Measurements from ENCODE around the gene TGIF2. TPM values are rescaled to one million over a fixed set of nuclear protein-coding genes. Genes with fewer than 3 reads are reported as not detected.
A peak's percentile ranks its signal among the peaks of the same experiment; 100 is the strongest.

Gene TGIF2
- total and polyA plus RNA-seq, 2 of the 13 experiments (the other 11 are each of a cell fraction or from before 2014, with no cell fraction given), result 41.3 to 53.9 TPM

DNA sequence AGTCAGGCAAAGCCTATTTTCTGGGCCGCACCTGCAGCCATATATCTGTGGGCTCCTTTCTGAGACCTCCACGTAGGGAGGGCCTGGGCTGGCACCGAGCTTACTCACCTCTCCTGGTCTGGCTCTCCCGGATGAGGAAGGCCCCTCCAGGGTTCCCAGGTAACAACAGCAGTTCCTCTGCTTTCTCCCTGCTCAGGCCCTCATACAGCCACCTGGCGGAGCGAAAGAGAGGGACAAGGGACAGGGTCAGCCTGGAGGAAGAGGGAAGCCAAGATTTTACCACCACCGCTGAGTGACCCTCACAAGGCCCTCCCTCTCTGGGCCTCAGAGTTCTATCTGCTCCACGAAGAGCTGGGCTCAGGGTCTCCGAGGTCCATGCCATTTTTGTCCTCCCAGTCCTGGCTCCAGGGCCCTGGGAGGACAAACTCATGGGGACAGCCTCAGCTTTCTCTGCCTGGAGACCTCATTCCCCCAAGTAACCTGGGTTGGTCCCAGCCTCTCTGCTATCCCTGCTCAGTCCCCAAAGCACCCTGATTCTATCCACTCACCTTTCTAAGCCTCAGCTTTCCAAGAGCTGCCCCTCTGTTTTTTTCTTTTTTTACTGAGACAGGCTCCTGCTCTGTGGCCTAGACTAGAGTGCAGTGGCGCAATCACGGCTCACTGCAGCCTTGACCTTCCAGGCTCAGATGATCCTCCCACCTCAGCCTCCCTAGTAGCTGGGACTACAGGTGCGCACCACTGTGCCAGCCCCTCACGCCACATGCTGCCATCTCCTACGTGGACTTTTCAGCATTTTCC lies 59.3 kb downstream of the TGIF2 start (continued):
- TF ChIP-seq, protein P1, sequence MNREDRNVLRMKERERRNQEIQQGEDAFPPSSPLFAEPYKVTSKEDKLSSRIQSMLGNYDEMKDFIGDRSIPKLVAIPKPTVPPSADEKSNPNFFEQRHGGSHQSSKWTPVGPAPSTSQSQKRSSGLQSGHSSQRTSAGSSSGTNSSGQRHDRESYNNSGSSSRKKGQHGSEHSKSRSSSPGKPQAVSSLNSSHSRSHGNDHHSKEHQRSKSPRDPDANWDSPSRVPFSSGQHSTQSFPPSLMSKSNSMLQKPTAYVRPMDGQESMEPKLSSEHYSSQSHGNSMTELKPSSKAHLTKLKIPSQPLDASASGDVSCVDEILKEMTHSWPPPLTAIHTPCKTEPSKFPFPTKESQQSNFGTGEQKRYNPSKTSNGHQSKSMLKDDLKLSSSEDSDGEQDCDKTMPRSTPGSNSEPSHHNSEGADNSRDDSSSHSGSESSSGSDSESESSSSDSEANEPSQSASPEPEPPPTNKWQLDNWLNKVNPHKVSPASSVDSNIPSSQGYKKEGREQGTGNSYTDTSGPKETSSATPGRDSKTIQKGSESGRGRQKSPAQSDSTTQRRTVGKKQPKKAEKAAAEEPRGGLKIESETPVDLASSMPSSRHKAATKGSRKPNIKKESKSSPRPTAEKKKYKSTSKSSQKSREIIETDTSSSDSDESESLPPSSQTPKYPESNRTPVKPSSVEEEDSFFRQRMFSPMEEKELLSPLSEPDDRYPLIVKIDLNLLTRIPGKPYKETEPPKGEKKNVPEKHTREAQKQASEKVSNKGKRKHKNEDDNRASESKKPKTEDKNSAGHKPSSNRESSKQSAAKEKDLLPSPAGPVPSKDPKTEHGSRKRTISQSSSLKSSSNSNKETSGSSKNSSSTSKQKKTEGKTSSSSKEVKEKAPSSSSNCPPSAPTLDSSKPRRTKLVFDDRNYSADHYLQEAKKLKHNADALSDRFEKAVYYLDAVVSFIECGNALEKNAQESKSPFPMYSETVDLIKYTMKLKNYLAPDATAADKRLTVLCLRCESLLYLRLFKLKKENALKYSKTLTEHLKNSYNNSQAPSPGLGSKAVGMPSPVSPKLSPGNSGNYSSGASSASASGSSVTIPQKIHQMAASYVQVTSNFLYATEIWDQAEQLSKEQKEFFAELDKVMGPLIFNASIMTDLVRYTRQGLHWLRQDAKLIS (CRISPR knock-in tag; IDR thresholded peaks at IDR 0.05), result no peak
- TF ChIP-seq CAMTA2 (CRISPR knock-in tag; IDR thresholded peaks at IDR 0.05; ENCODE audit: borderline replicate concordance) (no peak; the same call in 1 of the 2 replicates), SP5 (CRISPR knock-in tag; IDR thresholded peaks at IDR 0.05; ENCODE audit: borderline replicate concordance, low read depth) (peak; percentile 81; the same call in 1 of the 2 replicates), JARID2 (CRISPR knock-in tag; IDR thresholded peaks at IDR 0.05; ENCODE audit: insufficient replicate concordance) (peak; percentile 23), KAT8 (CRISPR knock-in tag; IDR thresholded peaks at IDR 0.05) (peak; percentile 64), CHD4 (IDR thresholded peaks at IDR 0.05; ENCODE audit: borderline replicate concordance, low read length) (peak; percentile 56), ZNF281 (CRISPR knock-in tag; IDR thresholded peaks at IDR 0.05; ENCODE audit: borderline replicate concordance) (peak; percentile 40; the same call in 1 of the 2 replicates), HMGXB3 (CRISPR knock-in tag; IDR thresholded peaks at IDR 0.05; ENCODE audit: borderline replicate concordance) (peak; percentile 63; the same call in 1 of the 2 replicates), ZNF17 (CRISPR knock-in tag; IDR thresholded peaks at IDR 0.05) (no peak), HIVEP1 (CRISPR knock-in tag; IDR thresholded peaks at IDR 0.05) (peak; percentile 64; the same call in 1 of the 2 replicates), EZH2 (conservative IDR thresholded peaks at IDR 0.05; ENCODE audit: low read depth, low read length) (no peak), FOXP1 (IDR thresholded peaks at IDR 0.05) (no peak), FOXP1 (CRISPR knock-in tag; IDR thresholded peaks at IDR 0.05) (no peak), ZNF558 (CRISPR knock-in tag; IDR thresholded peaks at IDR 0.05; ENCODE audit: borderline replicate concordance) (no peak), PPARG (CRISPR knock-in tag; conservative IDR thresholded peaks at IDR 0.05) (peak; percentile 37), DR1 (CRISPR knock-in tag; IDR thresholded peaks at IDR 0.05) (peak; percentile 45; the same call in 1 of the 2 replicates), ZNF546 (CRISPR knock-in tag; conservative IDR thresholded peaks at IDR 0.05) (0 out of 2 replicates have a peak, but pooled peaks have one; percentile 77), ZNF343 (CRISPR knock-in tag; IDR thresholded peaks at IDR 0.05) (no peak), NFIB (CRISPR knock-in tag; IDR thresholded peaks at IDR 0.05; ENCODE audit: borderline replicate concordance) (no peak)
